Ovary (tissue), 9 donors: Measurements from ENCODE around the gene CTSH. TPM values are rescaled to one million over a fixed set of nuclear protein-coding genes. Genes with fewer than 3 reads are reported as not detected.

Experiments
- DNase-seq, 5 donors: peaks; one replicate each; pipeline ENCODE4 v3.0.0-alpha.2; 2019 to 2020
- H3K27ac ChIP-seq, 2 donors: fragments of 200-600 bp; one replicate each; pipeline versions ENCODE4 v1.5.1 to v1.8.0; 2019 to 2022
- H3K27me3 ChIP-seq: fragments of 200-600 bp; one replicate; pipeline ENCODE4 v1.8.0; 2022
- H3K36me3 ChIP-seq: fragments of 200-600 bp; sonication (generic); one replicate; pipeline ENCODE4 v1.5.1; 2019
- H3K4me1 ChIP-seq: one replicate; pipeline ENCODE4 v1.8.1; 2013; ENCODE audit warnings: mild to moderate bottlenecking, moderate library complexity; ENCODE audit not compliant: insufficient read depth
- H3K4me3 ChIP-seq: fragments of 200-600 bp; sonication (generic); one replicate; pipeline ENCODE4 v1.5.1; 2017
- H3K9me3 ChIP-seq, 2 donors: fragments of 200-600 bp in 1 of 2; sonication (generic) in 1 of 2; one replicate each; pipeline versions ENCODE4 v1.5.1 to v1.8.1; 2013 to 2019; ENCODE audit warnings: mild to moderate bottlenecking in 1 of 2, moderate library complexity in 1 of 2
- EP300 ChIP-seq: sonication (generic); formaldehyde crosslinking; IDR thresholded peaks from one replicate; pipeline ENCODE4 v1.6.1; 2017; ENCODE audit warnings: antibody characterized with exemption
- POLR2A ChIP-seq: fragments of 450-650 bp; IDR thresholded peaks from one replicate; pipeline ENCODE4 v1.6.1; 2017; ENCODE audit warnings: antibody characterized with exemption, mild to moderate bottlenecking, moderate library complexity
- WGBS, 3 donors: extraction: QIAGEN DNeasy Blood & Tissue Kit in 1 of 3; methylation state at CpG; one replicate each; pipeline versions ENCODE4 v1.1.5 to v1.1.7; 2013 to 2017; 5-methylcytosine and 5-hydroxymethylcytosine counted together
- intact Hi-C, 4 donors: fragments of 100-400 bp; cut with DNase I; formaldehyde crosslinking; loops; one replicate each; pipeline versions ENCODE4 v1.11.0 to v1.15.1; 2022 to 2023
- polyA plus RNA-seq, 2 donors: library from polyadenylated mRNA; stranded (reverse); fragments of 200-250 nt in 1 of 2; fragments of 350-450 nt in 1 of 2; fragmentation: Illumina TruSeq in 1 of 2; extraction: RNeasy Lipid Tissue Mini Kit (QIAGEN cat#74804) in 1 of 2; gene quantifications; one replicate each; pipeline ENCODE4 v1.2.3, GENCODE V29; 2013 to 2014
- total RNA-seq, 7 donors: library from RNA; depleted of rRNA in 2 of 7; stranded (reverse); fragments of >200 nt in 2 of 7; fragmentation: NEBNext Ultra II Directional in 3 of 7; extraction: Animal tissue kit (Norgen Biotek cat#: 25700) in 3 of 7; gene quantifications; one replicate each; pipeline versions ENCODE4 v1.1.0 to v1.2.4, GENCODE V29; 2016 to 2023
- TF ChIP-seq, protein P1 (sequence below), 3 donors: fragments of 450-650 bp in 2 of 3; fragments of 200-600 bp in 1 of 3; IDR thresholded peaks; one replicate each; pipeline versions ENCODE4 v1.5.1 to v1.8.0; 2016 to 2022; ENCODE audit warnings: antibody characterized with exemption in 3 of 3, mild to moderate bottlenecking in 1 of 3
- donor health status: DM: no; HTN: no; CAD: no; lungs with moderate emphysema.
- donor health status: DM: no; HTN: no; CAD: no.
- donor health status: Bipolar disorder and iron deficiency.
- donor health status: DM: yes; HTN: yes; CAD: no.
- donor health status: DM: no; HTN: no; CAD: no.
- donor health status: DM: yes; HTN: yes; CAD: no.

The CTSH gene
- total and polyA plus RNA-seq, 9 donors: 84.3 to 197 (median 140) TPM

DNA sequence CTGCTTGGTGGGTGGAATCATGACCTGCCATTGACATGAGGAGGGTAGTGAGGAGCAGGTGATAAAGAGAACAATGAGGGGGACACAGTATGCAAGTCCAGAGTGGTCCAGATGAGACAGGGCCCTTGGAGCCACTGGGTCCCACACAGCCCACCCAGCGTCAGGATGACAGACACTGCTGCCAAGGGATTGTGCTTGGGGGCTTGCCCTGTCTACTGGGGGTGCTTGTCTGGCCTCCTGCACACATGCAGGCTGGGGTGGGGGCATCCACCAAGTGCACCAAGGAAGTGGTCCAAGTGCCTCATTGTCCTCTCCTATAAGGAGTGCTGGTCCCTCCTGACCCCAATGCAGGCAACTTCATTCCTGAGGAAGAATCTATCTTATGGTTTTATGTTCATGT, 39.2 kb upstream of the CTSH start:
- WGBS, 3 donors: 93 to 100% (median 93%) methylated on average over 1 of the region's 1 CpG
- no peak for DNase-seq
- no peaks in the 10 kb centered on the region for H3K27me3 ChIP-seq
- intact Hi-C loops: loop anchor here in 1 of 4 donors (5.0 kb wide), 1 partner anchor 72 kb away; no protein-coding TSS in a partner anchor
- H3K4me3 ChIP-seq: no peak overlapping the region
- TF ChIP-seq POLR2A (no peak), EP300 (no peak)
- TF ChIP-seq, protein P1, sequence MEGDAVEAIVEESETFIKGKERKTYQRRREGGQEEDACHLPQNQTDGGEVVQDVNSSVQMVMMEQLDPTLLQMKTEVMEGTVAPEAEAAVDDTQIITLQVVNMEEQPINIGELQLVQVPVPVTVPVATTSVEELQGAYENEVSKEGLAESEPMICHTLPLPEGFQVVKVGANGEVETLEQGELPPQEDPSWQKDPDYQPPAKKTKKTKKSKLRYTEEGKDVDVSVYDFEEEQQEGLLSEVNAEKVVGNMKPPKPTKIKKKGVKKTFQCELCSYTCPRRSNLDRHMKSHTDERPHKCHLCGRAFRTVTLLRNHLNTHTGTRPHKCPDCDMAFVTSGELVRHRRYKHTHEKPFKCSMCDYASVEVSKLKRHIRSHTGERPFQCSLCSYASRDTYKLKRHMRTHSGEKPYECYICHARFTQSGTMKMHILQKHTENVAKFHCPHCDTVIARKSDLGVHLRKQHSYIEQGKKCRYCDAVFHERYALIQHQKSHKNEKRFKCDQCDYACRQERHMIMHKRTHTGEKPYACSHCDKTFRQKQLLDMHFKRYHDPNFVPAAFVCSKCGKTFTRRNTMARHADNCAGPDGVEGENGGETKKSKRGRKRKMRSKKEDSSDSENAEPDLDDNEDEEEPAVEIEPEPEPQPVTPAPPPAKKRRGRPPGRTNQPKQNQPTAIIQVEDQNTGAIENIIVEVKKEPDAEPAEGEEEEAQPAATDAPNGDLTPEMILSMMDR (IDR thresholded peaks at IDR 0.05): no peak
- peaks cover 6% of the 10 kb centered on the region for H3K4me1 ChIP-seq
- H3K36me3 ChIP-seq: no peaks in the 10 kb centered on the region
- no peak overlapping the region for H3K27ac ChIP-seq
- no peaks in the 10 kb centered on the region for H3K9me3 ChIP-seq

DNA sequence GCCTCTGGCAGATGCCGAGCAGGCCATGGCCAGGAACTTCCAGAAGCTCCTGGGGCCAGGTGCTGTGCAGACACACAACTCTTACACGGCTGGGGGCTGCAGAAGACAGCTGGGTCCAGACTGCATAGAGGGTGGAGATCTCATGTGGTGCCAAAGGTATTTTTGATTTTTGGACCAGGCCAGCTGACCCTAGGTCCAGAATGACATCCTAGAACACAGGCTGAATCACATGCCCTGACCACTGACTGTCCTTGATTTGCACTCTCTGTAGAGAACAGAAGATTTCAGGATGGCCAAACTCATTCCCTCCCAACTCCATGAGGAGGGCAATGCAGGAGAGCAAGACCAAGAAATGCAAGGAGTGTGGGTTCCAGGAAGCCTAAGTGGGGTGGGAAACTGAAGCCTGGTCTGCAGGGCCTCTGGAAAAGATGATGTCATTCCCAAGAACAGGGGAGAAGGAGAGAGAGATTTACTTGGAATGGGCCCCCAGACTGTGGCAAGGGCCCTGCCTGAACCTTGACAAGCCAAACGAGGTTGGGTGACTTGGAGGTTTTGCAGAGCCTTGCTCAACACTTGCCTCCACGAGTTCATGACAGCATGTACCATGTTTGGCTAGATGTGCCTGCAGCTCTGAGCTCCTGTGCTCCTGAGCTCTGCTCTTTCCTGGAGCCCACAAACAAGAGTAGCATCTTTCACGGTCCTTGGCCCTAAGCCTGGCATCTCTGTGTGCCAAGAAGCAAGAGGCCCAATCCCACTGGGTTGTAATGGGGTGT, 38.5 kb upstream of the CTSH start:
- Histone ChIP-seq H3K36me3 (no peaks in the 10 kb centered on the region), H3K9me3 (no peaks in the 10 kb centered on the region), H3K4me1 (peaks cover 6% of the 10 kb centered on the region), H3K27me3 (no peaks in the 10 kb centered on the region), H3K27ac (no peak overlapping the region), H3K4me3 (no peak overlapping the region)
- DNase-seq: no peak
- TF ChIP-seq EP300: no peak
- no peak for TF ChIP-seq POLR2A
- TF ChIP-seq, protein P1 (IDR thresholded peaks at IDR 0.05): no peak
- 62 to 67% (median 67%) methylated on average over 5 of the region's 5 CpGs for WGBS, 3 donors
- intact Hi-C loops: loop anchor here in 1 of 4 donors (5.0 kb wide), 1 partner anchor 71 kb away; no protein-coding TSS in a partner anchor

DNA sequence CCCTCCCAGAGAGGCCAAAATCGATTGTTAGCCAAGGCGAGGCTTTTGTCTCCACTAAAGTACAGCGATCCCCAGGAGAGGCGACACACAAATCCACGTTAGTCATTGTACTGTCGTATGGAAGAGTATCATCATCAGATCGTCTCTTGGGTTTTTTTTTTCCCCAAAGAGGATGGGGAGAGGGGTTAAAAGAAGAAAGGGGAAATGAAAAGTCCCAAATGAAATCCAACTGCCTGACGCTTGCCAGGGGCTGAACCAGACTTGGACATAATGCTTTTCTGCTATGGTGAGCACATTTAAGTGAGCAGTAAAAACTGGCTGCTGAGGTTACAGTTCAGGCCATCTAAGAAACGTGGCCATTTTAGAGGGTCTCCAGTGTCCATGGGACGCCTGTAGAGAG, 37.9 kb upstream of the CTSH start:
- H3K4me1 ChIP-seq: peaks cover 6% of the 10 kb centered on the region
- TF ChIP-seq, protein P1 (IDR thresholded peaks at IDR 0.05): no peak
- TF ChIP-seq EP300: no peak
- no peak for TF ChIP-seq POLR2A
- no peak for DNase-seq
- H3K4me3 ChIP-seq: no peak overlapping the region
- no peaks in the 10 kb centered on the region for H3K9me3 ChIP-seq
- no peaks in the 10 kb centered on the region for H3K27me3 ChIP-seq
- H3K27ac ChIP-seq: no peak overlapping the region
- WGBS, 3 donors: 85 to 87% (median 85%) methylated on average over 10 of the region's 10 CpGs
- H3K36me3 ChIP-seq: no peaks in the 10 kb centered on the region
- intact Hi-C loops: loop anchor here in 1 of 4 donors (5.0 kb wide), 1 partner anchor 70 kb away; no protein-coding TSS in a partner anchor

DNA sequence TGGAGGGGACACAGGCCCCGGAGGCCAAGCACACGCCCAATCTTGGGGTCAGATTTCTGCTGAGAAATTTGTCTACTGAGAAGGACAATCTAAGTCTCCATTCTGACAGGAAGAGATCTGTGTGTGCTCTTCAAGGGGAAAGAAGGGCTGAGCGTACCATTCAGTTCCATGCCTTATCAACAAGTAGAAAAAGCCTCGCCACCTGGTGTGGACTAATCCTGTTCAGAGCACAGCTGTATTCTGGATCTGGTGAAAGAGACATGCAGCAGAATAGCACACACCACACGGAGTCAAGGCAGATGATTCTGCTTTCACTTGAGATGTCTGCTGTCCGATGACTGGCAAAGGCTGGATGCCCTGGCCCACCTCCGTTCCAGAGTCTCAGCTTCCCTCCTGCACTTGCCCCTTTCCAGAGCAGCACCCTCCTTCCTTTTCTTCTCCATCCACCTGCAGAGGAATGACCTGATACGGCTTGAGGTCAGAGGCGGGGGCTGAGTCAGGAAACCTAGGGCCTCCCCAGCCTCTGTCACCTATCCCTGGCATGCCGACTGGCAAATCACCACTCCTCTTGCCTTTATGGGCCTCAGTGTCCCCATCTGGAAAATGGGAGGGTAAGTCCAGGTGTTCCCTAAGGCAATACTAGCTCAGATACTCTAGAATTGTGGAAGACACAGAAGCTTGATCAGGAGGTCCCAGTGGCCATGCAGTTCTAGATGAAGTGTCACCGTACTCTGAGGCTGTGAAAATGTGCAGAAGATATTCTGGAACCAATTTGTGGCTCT, 36.9 kb upstream of the CTSH start:
- intact Hi-C loops: loop anchor here in 1 of 4 donors (5.0 kb wide), 1 partner anchor 69 kb away; no protein-coding TSS in a partner anchor
- Histone ChIP-seq H3K27ac (no peak overlapping the region), H3K36me3 (no peaks in the 10 kb centered on the region), H3K4me3 (no peak overlapping the region), H3K9me3 (no peaks in the 10 kb centered on the region), H3K27me3 (no peaks in the 10 kb centered on the region), H3K4me1 (peaks cover 6% of the 10 kb centered on the region)
- no peak for DNase-seq
- 89 to 93% (median 90%) methylated on average over 11 of the region's 11 CpGs for WGBS, 3 donors
- TF ChIP-seq, protein P1 (IDR thresholded peaks at IDR 0.05): no peak
- TF ChIP-seq POLR2A (no peak), EP300 (no peak)
